Neural cell (in vitro differentiated cells): ENCODE data around the gene LECT2.

Experiments
- CTCF ChIP-seq: fragments of 450-650 bp; IDR thresholded peaks from 2 replicates; pipeline ENCODE4 v1.5.1; 2014; ENCODE audit warnings: antibody characterized with exemption, mild to moderate bottlenecking, moderate library complexity; ENCODE audit not compliant: poor library complexity, severe bottlenecking
- EP300 ChIP-seq: fragments of 450-650 bp; conservative IDR thresholded peaks from 2 replicates; pipeline ENCODE4 v1.6.1; 2014; ENCODE audit warnings: antibody characterized with exemption, mild to moderate bottlenecking, moderate library complexity; ENCODE audit not compliant: poor library complexity, severe bottlenecking
- EZH2 ChIP-seq: fragments of 200-600, 300-800 bp; shearing (Covaris generic), sonication (generic); IDR thresholded peaks from 2 replicates; pipeline ENCODE4 v1.6.1; 2014; ENCODE audit warnings: antibody characterized with exemption, low read length, borderline replicate concordance, mild to moderate bottlenecking; ENCODE audit not compliant: insufficient read depth, poor library complexity, severe bottlenecking
- MXI1 ChIP-seq: fragments of 450-650 bp; conservative IDR thresholded peaks from 2 replicates; pipeline ENCODE4 v1.6.1; 2014; ENCODE audit warnings: antibody characterized with exemption, mild to moderate bottlenecking; ENCODE audit not compliant: poor library complexity, severe bottlenecking
- RAD21 ChIP-seq: fragments of 450-650 bp; conservative IDR thresholded peaks from 2 replicates; pipeline ENCODE4 v1.6.1; 2014; ENCODE audit warnings: antibody characterized with exemption, mild to moderate bottlenecking, moderate library complexity
- REST ChIP-seq: IDR thresholded peaks from 2 replicates; pipeline ENCODE4 v1.6.1; 2012; ENCODE audit warnings: borderline replicate concordance
- SMC3 ChIP-seq: fragments of 450-650 bp; conservative IDR thresholded peaks from 2 replicates; pipeline ENCODE4 v1.6.1; 2014; ENCODE audit warnings: antibody characterized with exemption, mild to moderate bottlenecking, moderate library complexity; ENCODE audit not compliant: poor library complexity

- no peak for TF ChIP-seq MXI1
- TF ChIP-seq CTCF = no peak
- TF ChIP-seq SMC3 = no peak
- no peak for TF ChIP-seq REST
- no peak for TF ChIP-seq EP300
- TF ChIP-seq RAD21 = no peak
- no peak for TF ChIP-seq EZH2
Measured at GRCh38 chr5:135941711-135942110, 13.1 kb downstream of the LECT2 start.
